Brain microvascular endothelial cell (primary cell): ENCODE data around the gene MAD1L1.

Experiments used
- DNase-seq: peaks from one replicate; pipeline ENCODE4 v3.0.0-alpha.2; 2020
- H3K27ac ChIP-seq: fragments of 250-450 bp; sonication (Bioruptor Pico); 2 replicates; pipeline ENCODE4 v1.5.1; 2020; ENCODE audit warnings: mild to moderate bottlenecking, moderate library complexity
- H3K27me3 ChIP-seq: fragments of 250-450 bp; sonication (Bioruptor Pico); replicated peaks from 2 replicates; pipeline ENCODE4 v1.5.1; 2020; ENCODE audit warnings: mild to moderate bottlenecking
- H3K36me3 ChIP-seq: fragments of 250-450 bp; sonication (Bioruptor Pico); replicated peaks from 2 replicates; pipeline ENCODE4 v1.5.1; 2020; ENCODE audit warnings: mild to moderate bottlenecking
- H3K4me3 ChIP-seq: 2 replicates; pipeline ENCODE4 v1.5.1; 2011; ENCODE audit warnings: low read depth, mild to moderate bottlenecking, control low read depth, low read length, moderate library complexity
- in situ Hi-C: cut with HindIII; loops from 2 replicates; pipeline ENCODE4 v1.10.0; 2017; ENCODE audit warnings: low sequenced_read_pairs, low pct_ligation_motif_present
- TF ChIP-seq, protein P1 (sequence below): IDR thresholded peaks from 2 replicates; pipeline ENCODE4 v1.5.1; 2011; ENCODE audit warnings: low read depth, mild to moderate bottlenecking, moderate library complexity, low read length, control low read depth, inconsistent platforms; ENCODE audit errors: missing control alignments

The MAD1L1 gene

DNA sequence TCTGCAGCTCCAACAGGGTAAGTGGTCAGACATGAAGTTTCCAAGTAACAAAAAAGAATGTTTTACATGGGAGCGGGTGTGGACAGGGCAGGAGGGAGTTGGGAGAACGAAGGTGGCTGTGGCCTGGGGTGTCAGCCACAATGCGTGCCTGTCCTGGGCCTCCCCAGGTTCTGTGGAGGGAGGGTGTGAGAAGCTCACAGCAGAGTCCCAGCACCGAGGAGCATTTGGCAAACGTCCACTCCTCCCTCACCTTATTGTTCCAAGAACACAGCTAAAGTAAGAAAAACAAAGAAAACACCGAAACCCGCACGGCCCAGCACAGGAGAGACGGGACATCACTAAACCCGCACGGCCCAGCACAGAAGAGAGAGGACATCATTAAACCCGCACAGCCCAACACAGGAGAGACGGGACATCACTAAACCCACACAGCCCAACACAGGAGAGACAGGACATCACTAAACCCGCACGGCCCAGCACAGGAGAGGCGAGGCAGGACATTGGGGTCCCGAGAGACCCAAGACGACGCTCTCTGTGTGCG is 226.4 kb downstream of the MAD1L1 start:
- no peaks in the 10 kb centered on the region for H3K36me3 ChIP-seq
- no peak for DNase-seq
- in situ Hi-C loops = no loop called here
- TF ChIP-seq, protein P1, sequence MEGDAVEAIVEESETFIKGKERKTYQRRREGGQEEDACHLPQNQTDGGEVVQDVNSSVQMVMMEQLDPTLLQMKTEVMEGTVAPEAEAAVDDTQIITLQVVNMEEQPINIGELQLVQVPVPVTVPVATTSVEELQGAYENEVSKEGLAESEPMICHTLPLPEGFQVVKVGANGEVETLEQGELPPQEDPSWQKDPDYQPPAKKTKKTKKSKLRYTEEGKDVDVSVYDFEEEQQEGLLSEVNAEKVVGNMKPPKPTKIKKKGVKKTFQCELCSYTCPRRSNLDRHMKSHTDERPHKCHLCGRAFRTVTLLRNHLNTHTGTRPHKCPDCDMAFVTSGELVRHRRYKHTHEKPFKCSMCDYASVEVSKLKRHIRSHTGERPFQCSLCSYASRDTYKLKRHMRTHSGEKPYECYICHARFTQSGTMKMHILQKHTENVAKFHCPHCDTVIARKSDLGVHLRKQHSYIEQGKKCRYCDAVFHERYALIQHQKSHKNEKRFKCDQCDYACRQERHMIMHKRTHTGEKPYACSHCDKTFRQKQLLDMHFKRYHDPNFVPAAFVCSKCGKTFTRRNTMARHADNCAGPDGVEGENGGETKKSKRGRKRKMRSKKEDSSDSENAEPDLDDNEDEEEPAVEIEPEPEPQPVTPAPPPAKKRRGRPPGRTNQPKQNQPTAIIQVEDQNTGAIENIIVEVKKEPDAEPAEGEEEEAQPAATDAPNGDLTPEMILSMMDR = no peak
- no peaks in the 10 kb centered on the region for H3K27me3 ChIP-seq
- no peak overlapping the region for H3K4me3 ChIP-seq
- H3K27ac ChIP-seq = no peak overlapping the region

DNA sequence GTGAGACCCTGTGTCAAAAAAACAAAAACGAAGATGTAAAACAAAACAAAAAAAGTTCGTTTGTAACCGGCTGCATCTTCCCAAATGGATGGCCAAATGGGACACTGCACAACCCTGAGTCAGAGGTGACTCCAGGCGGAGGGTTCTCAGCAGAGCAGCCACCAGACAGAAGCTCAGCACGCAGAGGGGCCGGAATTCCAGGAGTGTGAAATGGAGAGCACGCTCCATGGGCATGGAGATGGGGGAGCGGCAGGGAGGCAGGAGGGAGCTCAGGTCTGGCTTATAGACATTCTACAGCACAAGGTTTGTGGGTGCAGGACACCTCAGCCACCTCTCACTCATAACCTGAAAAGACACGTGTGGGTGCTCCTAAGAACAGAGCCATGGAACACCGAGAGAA is 227.0 kb downstream of the MAD1L1 start:
- H3K36me3 ChIP-seq = no peaks in the 10 kb centered on the region
- TF ChIP-seq, protein P1 = no peak
- no peaks in the 10 kb centered on the region for H3K27me3 ChIP-seq
- in situ Hi-C loops = no loop called here
- no peak for DNase-seq
- H3K4me3 ChIP-seq = no peak overlapping the region
- no peak overlapping the region for H3K27ac ChIP-seq

DNA sequence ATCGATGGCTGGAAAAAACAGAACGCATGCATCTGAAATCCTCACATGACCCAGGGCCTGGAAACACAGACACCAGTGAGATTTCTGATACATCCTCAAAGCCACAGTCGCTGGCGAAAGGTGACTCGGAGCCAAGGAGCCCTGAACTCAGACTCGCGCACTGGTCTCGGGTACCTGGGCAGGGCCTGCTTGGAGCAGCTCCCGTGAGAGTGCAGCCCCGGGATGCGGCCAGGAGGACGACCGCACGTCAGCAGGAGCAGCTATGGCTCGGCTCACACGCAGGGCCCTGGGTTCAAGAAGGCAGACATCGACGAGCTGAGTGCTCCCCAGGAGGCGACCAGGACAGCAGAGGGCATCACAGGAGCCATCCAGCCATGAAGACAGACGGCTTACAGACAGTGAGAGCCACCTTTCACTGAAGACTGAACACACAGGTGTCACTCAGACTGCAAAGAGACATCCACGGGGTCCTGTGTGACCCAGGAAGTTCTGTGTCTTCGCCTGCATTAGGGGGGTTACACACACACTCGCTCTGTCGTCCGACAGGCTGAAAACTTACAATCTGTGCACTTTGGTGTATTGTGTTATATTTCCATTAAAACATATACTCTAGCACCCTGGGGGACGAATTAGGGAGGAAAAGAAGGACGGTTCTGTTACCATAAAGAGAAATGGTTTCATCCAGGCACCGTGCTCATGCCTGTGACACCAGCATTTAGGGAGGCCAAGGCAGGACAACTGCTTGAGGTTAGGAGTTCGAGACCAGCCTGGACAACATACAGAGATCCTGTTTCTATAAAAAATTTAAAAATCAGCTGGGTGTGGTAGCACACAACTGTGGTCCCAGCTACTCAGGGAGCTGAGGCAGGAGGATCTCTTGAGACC is 227.7 kb downstream of the MAD1L1 start:
- H3K27ac ChIP-seq = no peak overlapping the region
- TF ChIP-seq, protein P1 = no peak
- no peak for DNase-seq
- H3K4me3 ChIP-seq = no peak overlapping the region
- H3K36me3 ChIP-seq = no peaks in the 10 kb centered on the region
- H3K27me3 ChIP-seq = no peaks in the 10 kb centered on the region
- in situ Hi-C loops = no loop called here

DNA sequence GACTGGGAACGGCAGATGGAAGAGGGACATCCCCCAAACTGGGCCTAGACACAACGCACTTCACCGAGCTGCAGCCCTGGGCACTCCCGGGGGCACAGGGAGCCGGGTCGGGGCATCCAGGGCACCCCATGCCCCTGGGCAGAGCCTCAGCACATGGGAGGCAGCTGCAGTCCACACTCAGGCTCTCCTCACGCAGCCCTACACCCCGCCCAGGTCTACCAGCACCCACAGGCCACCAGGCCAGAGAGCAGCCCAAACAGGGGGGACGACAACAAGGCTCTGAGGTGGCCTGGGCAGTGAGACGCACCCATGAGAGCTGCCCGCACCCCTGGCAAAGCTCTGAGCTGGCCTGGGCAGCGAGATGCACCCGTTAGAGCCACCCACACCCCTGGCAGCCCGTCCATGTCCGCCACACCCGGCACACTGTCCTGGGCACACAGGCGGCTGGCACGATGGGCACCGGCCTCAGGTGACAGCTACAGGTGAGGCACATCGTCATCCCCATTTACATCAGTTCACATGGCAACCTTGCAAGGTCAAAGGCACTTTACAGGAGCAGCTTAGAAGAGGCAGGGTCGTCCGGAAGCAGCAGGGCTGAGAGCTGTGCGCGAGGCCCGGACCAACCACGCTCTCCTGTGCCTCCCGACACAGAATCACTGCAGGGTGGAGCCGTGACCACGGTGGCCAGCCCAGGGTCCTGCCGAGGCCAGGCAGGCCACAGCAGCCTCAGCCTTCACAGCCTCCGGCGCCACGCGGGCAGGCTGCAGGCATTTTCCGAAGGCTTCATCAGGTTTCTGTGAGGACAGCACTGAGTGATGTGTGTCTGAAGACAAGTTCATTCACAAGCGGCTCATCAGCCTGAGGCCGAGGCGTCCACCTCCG is 228.6 kb downstream of the MAD1L1 start:
- Histone ChIP-seq H3K27ac (no peak overlapping the region), H3K27me3 (no peaks in the 10 kb centered on the region), H3K4me3 (no peak overlapping the region), H3K36me3 (no peaks in the 10 kb centered on the region)
- DNase-seq = no peak
- in situ Hi-C loops = no loop called here
- TF ChIP-seq, protein P1 = no peak

DNA sequence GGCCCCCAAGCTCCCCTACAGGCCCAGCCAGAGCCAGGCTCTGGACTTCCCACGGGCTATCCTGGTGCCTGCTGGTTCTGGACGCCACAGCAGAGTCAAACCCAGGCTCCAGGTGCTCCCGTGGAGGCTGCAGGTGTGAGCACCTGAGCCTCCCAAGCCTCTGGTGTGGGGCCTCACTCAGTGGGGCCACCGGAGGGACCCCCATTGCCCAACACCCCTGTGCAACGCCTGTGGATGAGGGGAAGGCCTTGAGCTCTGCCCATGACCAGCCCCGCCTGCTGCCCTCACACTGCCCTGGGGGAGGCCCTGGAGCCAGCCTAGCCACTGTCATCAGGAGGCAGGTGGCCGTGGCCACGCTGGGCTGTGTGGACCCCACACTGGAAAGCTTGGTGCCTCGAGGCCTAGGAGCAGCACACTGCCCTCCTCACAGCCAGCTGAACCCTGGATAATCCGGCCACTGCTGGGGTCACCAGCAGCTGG is 229.3 kb downstream of the MAD1L1 start:
- Histone ChIP-seq H3K36me3 (no peaks in the 10 kb centered on the region), H3K27me3 (no peaks in the 10 kb centered on the region), H3K27ac (no peak overlapping the region), H3K4me3 (no peak overlapping the region)
- no peak for DNase-seq
- in situ Hi-C loops = no loop called here
- TF ChIP-seq, protein P1 = no peak
